CD14-positive monocyte (primary cell): ENCODE measurements around the gene MINK1. TPM values are rescaled to one million over a fixed set of nuclear protein-coding genes. Genes with fewer than 3 reads are reported as not detected.

ENCODE experiments used
- DNase-seq, 3 donors: peaks; one replicate each; pipeline ENCODE4 v3.0.0-alpha.2; 2011 to 2022
- H2AFZ ChIP-seq: 2 replicates; pipeline ENCODE4 v1.6.0; 2012; ENCODE audit warnings: mild to moderate bottlenecking, low read depth, low read length, inconsistent platforms; ENCODE audit not compliant: insufficient read depth, poor library complexity, severe bottlenecking
- H3K27ac ChIP-seq, 2 donors: 1 replicate in 1 of 2; 2 replicates in 1 of 2; pipeline ENCODE4 v1.5.1; 2012 to 2013; ENCODE audit warnings: low read length in 2 of 2, control low read depth in 1 of 2, inconsistent platforms in 1 of 2, low read depth in 1 of 2, mild to moderate bottlenecking in 1 of 2
- H3K27me3 ChIP-seq, 2 donors: one replicate each; pipeline versions ENCODE4 v1.6.0 to v1.6.1; 2011 to 2013; ENCODE audit warnings: low read length in 2 of 2; ENCODE audit not compliant: control insufficient read depth in 2 of 2, insufficient read depth in 2 of 2
- H3K36me3 ChIP-seq, 2 donors: replicated peaks in 1 of 2; 1 replicate in 1 of 2; 2 replicates in 1 of 2; pipeline versions ENCODE4 v1.5.1 to v1.6.1; 2012 to 2013; ENCODE audit warnings: low read length in 2 of 2, control low read depth in 1 of 2, inconsistent platforms in 1 of 2, mild to moderate bottlenecking in 1 of 2; ENCODE audit not compliant: insufficient read depth in 2 of 2, control insufficient read depth in 1 of 2
- H3K4me1 ChIP-seq, 2 donors: 1 replicate in 1 of 2; 2 replicates in 1 of 2; pipeline versions ENCODE4 v1.5.1 to v1.6.1; 2012 to 2013; ENCODE audit warnings: low read length in 2 of 2, control low read depth in 1 of 2, inconsistent platforms in 1 of 2, mild to moderate bottlenecking in 1 of 2, moderate library complexity in 1 of 2; ENCODE audit not compliant: insufficient read depth in 2 of 2, control insufficient read depth in 1 of 2
- H3K4me2 ChIP-seq: replicated peaks from 2 replicates; pipeline ENCODE3; 2012; ENCODE audit warnings: low read length, moderate library complexity, mild to moderate bottlenecking; ENCODE audit not compliant: poor library complexity, severe bottlenecking; ENCODE audit errors: extremely low read depth
- H3K4me3 ChIP-seq, 3 experiments: fragments of 200-600 bp in 1 of 3; sonication (generic) in 1 of 3; replicated peaks in 1 of 3; 1 replicate in 2 of 3; 2 replicates in 1 of 3; pipeline ENCODE4 v1.5.1; 2011 to 2013; ENCODE audit warnings: low read length in 3 of 3, mild to moderate bottlenecking in 3 of 3, control low read depth in 2 of 3, low read depth in 2 of 3, inconsistent platforms in 1 of 3, moderate library complexity in 1 of 3
- H3K79me2 ChIP-seq: 2 replicates; pipeline ENCODE4 v1.6.0; 2012; ENCODE audit warnings: mild to moderate bottlenecking, control low read depth, inconsistent platforms, low read length, moderate library complexity; ENCODE audit not compliant: insufficient read depth
- H3K9ac ChIP-seq: 2 replicates; pipeline ENCODE4 v1.6.0; 2017; ENCODE audit warnings: low read length, mild to moderate bottlenecking; ENCODE audit not compliant: insufficient read depth, poor library complexity, severe bottlenecking
- H3K9me3 ChIP-seq, 2 donors: replicated peaks in 1 of 2; 1 replicate in 1 of 2; 2 replicates in 1 of 2; pipeline versions ENCODE4 v1.5.1 to v1.6.1; 2012 to 2013; ENCODE audit warnings: low read length in 2 of 2, control low read depth in 1 of 2; ENCODE audit not compliant: control insufficient read depth in 1 of 2, insufficient read depth in 1 of 2
- H4K20me1 ChIP-seq: 2 replicates; pipeline ENCODE4 v1.6.0; 2012; ENCODE audit warnings: mild to moderate bottlenecking, low read length, control low read depth, moderate library complexity; ENCODE audit not compliant: insufficient read depth
- H3K27ac Mint-ChIP-seq, 7 donors: one replicate each; pipeline ENCODE4 v1.8.0; 2020; ENCODE audit warnings: mild to moderate bottlenecking in 7 of 7, mixed read lengths in 7 of 7, moderate library complexity in 6 of 7, inconsistent platforms in 2 of 7
- H3K27me3 Mint-ChIP-seq, 3 donors: one replicate each; pipeline ENCODE4 v1.8.0; 2021 to 2022; ENCODE audit warnings: low read depth in 3 of 3, mild to moderate bottlenecking in 3 of 3, mixed read lengths in 3 of 3, moderate library complexity in 3 of 3, inconsistent platforms in 1 of 3
- H3K36me3 Mint-ChIP-seq, 2 donors: one replicate each; pipeline ENCODE4 v1.8.0; 2020; ENCODE audit warnings: mixed read lengths in 2 of 2, inconsistent platforms in 1 of 2, mild to moderate bottlenecking in 1 of 2
- H3K4me1 Mint-ChIP-seq: one replicate; pipeline ENCODE4 v1.8.0; 2020; ENCODE audit warnings: mild to moderate bottlenecking, mixed read lengths
- H3K4me3 Mint-ChIP-seq, 2 donors: one replicate each; pipeline ENCODE4 v1.8.0; 2020; ENCODE audit warnings: mild to moderate bottlenecking in 2 of 2, mixed read lengths in 2 of 2, moderate library complexity in 1 of 2
- H3K9me3 Mint-ChIP-seq, 7 donors: one replicate each; pipeline ENCODE4 v1.8.0; 2020 to 2022; ENCODE audit warnings: mixed read lengths in 7 of 7, mild to moderate bottlenecking in 6 of 7, moderate library complexity in 6 of 7, inconsistent platforms in 2 of 7
- WGBS: methylation state at CpG from one replicate; pipeline ENCODE4 v1.1.5; 2013; ENCODE audit warnings: missing lambda C conversion rate; ENCODE audit not compliant: insufficient coverage; 5-methylcytosine and 5-hydroxymethylcytosine counted together
- intact Hi-C, 2 donors: fragments of 100-400 bp; cut with micrococcal nuclease; formaldehyde crosslinking; loops; one replicate each; pipeline versions ENCODE4 v1.15.0 to v1.15.1; 2023
- polyA plus RNA-seq, 3 donors: library from polyadenylated mRNA; depleted of rRNA in 1 of 3; unstranded in 2 of 3; stranded (reverse) in 1 of 3; fragments of 300-500 nt in 2 of 3; fragments of >200 nt in 1 of 3; fragmentation: Illumina TruSeq in 2 of 3; gene quantifications; 1 replicate in 2 of 3; 2 replicates in 1 of 3; pipeline ENCODE4 v1.2.3, GENCODE V29; 2012 to 2021
- TF ChIP-seq, protein P1 (sequence below): fragments of 200-600 bp; IDR thresholded peaks from one replicate; pipeline ENCODE4 v1.8.0; 2022; ENCODE audit warnings: antibody characterized with exemption, mild to moderate bottlenecking

Gene MINK1
- polyA plus RNA-seq, 3 donors, result 3.2 to 159 (median 7.2) TPM

- Mint-ChIP-seq H3K9me3 (peaks cover 0 to 2% (median 0%) of the 10 kb centered on the region in 7 donors), H3K27me3 (peaks cover 9 to 21% (median 20%) of the 10 kb centered on the region in 3 donors), H3K4me1 (peaks cover 4% of the 10 kb centered on the region), H3K4me3 (no peak overlapping the region), H3K36me3 (no peaks in the 10 kb centered on the region), H3K27ac (no peak overlapping the region)
- TF ChIP-seq, protein P1, sequence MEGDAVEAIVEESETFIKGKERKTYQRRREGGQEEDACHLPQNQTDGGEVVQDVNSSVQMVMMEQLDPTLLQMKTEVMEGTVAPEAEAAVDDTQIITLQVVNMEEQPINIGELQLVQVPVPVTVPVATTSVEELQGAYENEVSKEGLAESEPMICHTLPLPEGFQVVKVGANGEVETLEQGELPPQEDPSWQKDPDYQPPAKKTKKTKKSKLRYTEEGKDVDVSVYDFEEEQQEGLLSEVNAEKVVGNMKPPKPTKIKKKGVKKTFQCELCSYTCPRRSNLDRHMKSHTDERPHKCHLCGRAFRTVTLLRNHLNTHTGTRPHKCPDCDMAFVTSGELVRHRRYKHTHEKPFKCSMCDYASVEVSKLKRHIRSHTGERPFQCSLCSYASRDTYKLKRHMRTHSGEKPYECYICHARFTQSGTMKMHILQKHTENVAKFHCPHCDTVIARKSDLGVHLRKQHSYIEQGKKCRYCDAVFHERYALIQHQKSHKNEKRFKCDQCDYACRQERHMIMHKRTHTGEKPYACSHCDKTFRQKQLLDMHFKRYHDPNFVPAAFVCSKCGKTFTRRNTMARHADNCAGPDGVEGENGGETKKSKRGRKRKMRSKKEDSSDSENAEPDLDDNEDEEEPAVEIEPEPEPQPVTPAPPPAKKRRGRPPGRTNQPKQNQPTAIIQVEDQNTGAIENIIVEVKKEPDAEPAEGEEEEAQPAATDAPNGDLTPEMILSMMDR, result no peak
- H3K9ac ChIP-seq, result no peak overlapping the region
- H4K20me1 ChIP-seq, result no peaks in the 10 kb centered on the region
- no peaks in the 10 kb centered on the region for H3K36me3 ChIP-seq
- no peak overlapping the region for H3K4me2 ChIP-seq
- H3K27ac ChIP-seq, result no peak overlapping the region
- H2AFZ ChIP-seq, result peak overlapping the region; percentile 33
- no peak for DNase-seq
- no peaks in the 10 kb centered on the region for H3K79me2 ChIP-seq
- no peaks in the 10 kb centered on the region for H3K9me3 ChIP-seq
- no peak overlapping the region for H3K4me3 ChIP-seq
- 83% methylated on average over 10 of the region's 10 CpGs for WGBS
- H3K4me1 ChIP-seq, result peaks cover 12 to 19% of the 10 kb centered on the region in 2 donors
- intact Hi-C loops, result loop anchor here (2.0 to 10.0 kb wide), 3 partner anchors 79 to 156 kb away; partner anchors contain the start of gene CAMTA2 (in 2 of the 2)
- no peaks in the 10 kb centered on the region for H3K27me3 ChIP-seq
Observed at GRCh38 chr17:4908301-4908700, 75.2 kb downstream of the MINK1 start.

- Histone ChIP-seq H3K9ac (no peak overlapping the region), H3K36me3 (no peaks in the 10 kb centered on the region), H2AFZ (peak overlapping the region; percentile 33), H3K27me3 (no peaks in the 10 kb centered on the region), H3K4me2 (peak overlapping the region; percentile 4), H3K79me2 (no peaks in the 10 kb centered on the region), H3K4me1 (peaks cover 9 to 15% of the 10 kb centered on the region in 2 donors), H3K9me3 (no peaks in the 10 kb centered on the region), H4K20me1 (no peaks in the 10 kb centered on the region), H3K27ac (peak overlapping the region in 1 of 2 donors; percentile 33), H3K4me3 (no peak overlapping the region)
- H3K9me3 Mint-ChIP-seq, result peaks cover 0 to 2% (median 0%) of the 10 kb centered on the region in 7 donors
- intact Hi-C loops, result loop anchor here (2.0 to 10.0 kb wide), 3 partner anchors 78 to 156 kb away; partner anchors contain the start of gene CAMTA2 (in 2 of the 2)
- peak; percentile 80 to 86 (median 85) for DNase-seq
- 34% methylated on average over 16 of the region's 20 CpGs for WGBS
- peaks cover 7 to 18% (median 14%) of the 10 kb centered on the region in 3 donors for H3K27me3 Mint-ChIP-seq
- H3K4me3 Mint-ChIP-seq, result no peak overlapping the region
- no peaks in the 10 kb centered on the region for H3K36me3 Mint-ChIP-seq
- TF ChIP-seq, protein P1, result peak; percentile 88
- H3K27ac Mint-ChIP-seq, result no peak overlapping the region
- no peaks in the 10 kb centered on the region for H3K4me1 Mint-ChIP-seq
Observed at GRCh38 chr17:4908711-4909496, 75.8 kb downstream of the MINK1 start.
